Upper lobe of left lung (tissue), 6 donors: ENCODE measurements around the gene FOCAD. TPM values are rescaled to one million over a fixed set of nuclear protein-coding genes. Genes with fewer than 3 reads are reported as not detected.

ENCODE experiments used
- ATAC-seq, 2 donors: fragments of 200-7000 bp; cut with Tn5 transposase; one replicate each; pipeline ENCODE4 v1.9.1; 2022; ENCODE audit warnings: mild to moderate bottlenecking in 2 of 2, moderate library complexity in 2 of 2; ENCODE audit not compliant: low FRiP score in 2 of 2
- DNase-seq, 2 donors: peaks; one replicate each; pipeline ENCODE4 v3.0.0-alpha.2; 2019 to 2020
- H3K27ac ChIP-seq, 4 donors: fragments of 200-600 bp; sonication (generic); one replicate each; pipeline ENCODE4 v1.5.1; 2016 to 2019
- H3K27me3 ChIP-seq, 4 donors: fragments of 200-600 bp; sonication (generic); one replicate each; pipeline ENCODE4 v1.5.1; 2017 to 2019
- H3K36me3 ChIP-seq, 4 donors: fragments of 200-600 bp; sonication (generic); one replicate each; pipeline ENCODE4 v1.5.1; 2016 to 2019
- H3K4me1 ChIP-seq, 4 donors: fragments of 200-600 bp; sonication (generic); one replicate each; pipeline ENCODE4 v1.5.1; 2018 to 2019
- H3K4me3 ChIP-seq, 4 donors: fragments of 200-600 bp; sonication (generic); one replicate each; pipeline ENCODE4 v1.5.1; 2017 to 2019; ENCODE audit warnings: mild to moderate bottlenecking in 2 of 4, moderate library complexity in 1 of 4
- H3K9me3 ChIP-seq, 4 donors: fragments of 200-600 bp; sonication (generic); one replicate each; pipeline ENCODE4 v1.5.1; 2018 to 2019
- EP300 ChIP-seq, 4 donors: sonication (generic); formaldehyde crosslinking; IDR thresholded peaks; one replicate each; pipeline ENCODE4 v1.5.1; 2017; ENCODE audit warnings: antibody characterized with exemption in 4 of 4, control low read depth in 2 of 4
- POLR2A ChIP-seq, 4 donors: fragments of 450-650 bp; IDR thresholded peaks; one replicate each; pipeline ENCODE4 v1.5.1; 2016 to 2017; ENCODE audit warnings: antibody characterized with exemption in 4 of 4, mild to moderate bottlenecking in 2 of 4
- POLR2AphosphoS5 ChIP-seq, 2 donors: sonication (generic); formaldehyde crosslinking; IDR thresholded peaks; one replicate each; pipeline ENCODE4 v1.5.1; 2017; ENCODE audit warnings: antibody characterized with exemption in 2 of 2
- WGBS, 2 donors: methylation state at CpG; one replicate each; pipeline ENCODE4 v1.1.5; 2017 to 2018; 5-methylcytosine and 5-hydroxymethylcytosine counted together
- total RNA-seq, 6 donors: library from RNA; depleted of rRNA in 4 of 6; stranded (reverse); fragments of >200 nt in 4 of 6; gene quantifications; one replicate each; pipeline versions ENCODE4 v1.1.0 to v1.2.1, GENCODE V29; 2016 to 2021
- TF ChIP-seq, protein P1 (sequence below), 6 experiments: fragments of 450-650 bp in 4 of 6; fragments of 200-600 bp in 2 of 6; sonication (generic) in 2 of 6; IDR thresholded peaks; one replicate each; pipeline ENCODE4 v1.5.1; 2016 to 2019; ENCODE audit warnings: antibody characterized with exemption in 6 of 6
- donor health status: DM: no; HTN: no; CAD: no; lungs with moderate emphysema.
- donor health status: DM: no; HTN: yes; CAD: no; lungs with severe emphysema.

The FOCAD gene
- total RNA-seq, 6 donors from 2014 or later, result 21.0 to 83.8 (median 28.3) TPM

DNA sequence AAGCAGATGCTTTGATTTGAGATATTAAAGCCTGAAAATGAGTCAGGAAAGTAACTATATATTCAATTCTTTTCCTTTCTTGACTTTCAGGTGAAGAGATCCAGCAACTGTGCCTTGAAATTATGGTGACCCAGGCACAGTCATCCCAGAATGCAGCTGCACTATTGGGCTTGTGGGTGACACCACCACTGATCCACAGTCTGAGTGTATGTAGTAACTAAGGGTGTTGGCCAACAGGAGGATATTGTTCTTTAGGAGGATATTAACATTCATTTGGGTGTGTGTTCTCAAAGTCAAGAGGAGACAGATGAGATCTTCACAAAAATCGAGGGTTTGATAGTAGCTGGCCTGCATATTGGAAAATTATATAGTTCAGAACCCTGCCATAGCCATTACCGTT, 294.2 kb downstream of the FOCAD start:
- DNase-seq, result no peak
- Histone ChIP-seq H3K27ac (no peak overlapping the region), H3K4me3 (no peak overlapping the region), H3K4me1 (peaks cover 10 to 24% (median 17%) of the 10 kb centered on the region in 4 donors), H3K9me3 (no peaks in the 10 kb centered on the region), H3K36me3 (peaks cover 0 to 9% (median 6%) of the 10 kb centered on the region in 4 donors), H3K27me3 (no peaks in the 10 kb centered on the region)
- ATAC-seq, result no peak
- WGBS, 2 donors, result 80 to 81% methylated on average over 2 of the region's 2 CpGs
- TF ChIP-seq EP300 (IDR thresholded peaks at IDR 0.05) (no peak), POLR2AphosphoS5 (IDR thresholded peaks at IDR 0.05) (no peak), POLR2A (IDR thresholded peaks at IDR 0.05) (no peak)
- TF ChIP-seq, protein P1, sequence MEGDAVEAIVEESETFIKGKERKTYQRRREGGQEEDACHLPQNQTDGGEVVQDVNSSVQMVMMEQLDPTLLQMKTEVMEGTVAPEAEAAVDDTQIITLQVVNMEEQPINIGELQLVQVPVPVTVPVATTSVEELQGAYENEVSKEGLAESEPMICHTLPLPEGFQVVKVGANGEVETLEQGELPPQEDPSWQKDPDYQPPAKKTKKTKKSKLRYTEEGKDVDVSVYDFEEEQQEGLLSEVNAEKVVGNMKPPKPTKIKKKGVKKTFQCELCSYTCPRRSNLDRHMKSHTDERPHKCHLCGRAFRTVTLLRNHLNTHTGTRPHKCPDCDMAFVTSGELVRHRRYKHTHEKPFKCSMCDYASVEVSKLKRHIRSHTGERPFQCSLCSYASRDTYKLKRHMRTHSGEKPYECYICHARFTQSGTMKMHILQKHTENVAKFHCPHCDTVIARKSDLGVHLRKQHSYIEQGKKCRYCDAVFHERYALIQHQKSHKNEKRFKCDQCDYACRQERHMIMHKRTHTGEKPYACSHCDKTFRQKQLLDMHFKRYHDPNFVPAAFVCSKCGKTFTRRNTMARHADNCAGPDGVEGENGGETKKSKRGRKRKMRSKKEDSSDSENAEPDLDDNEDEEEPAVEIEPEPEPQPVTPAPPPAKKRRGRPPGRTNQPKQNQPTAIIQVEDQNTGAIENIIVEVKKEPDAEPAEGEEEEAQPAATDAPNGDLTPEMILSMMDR (IDR thresholded peaks at IDR 0.05), result no peak

DNA sequence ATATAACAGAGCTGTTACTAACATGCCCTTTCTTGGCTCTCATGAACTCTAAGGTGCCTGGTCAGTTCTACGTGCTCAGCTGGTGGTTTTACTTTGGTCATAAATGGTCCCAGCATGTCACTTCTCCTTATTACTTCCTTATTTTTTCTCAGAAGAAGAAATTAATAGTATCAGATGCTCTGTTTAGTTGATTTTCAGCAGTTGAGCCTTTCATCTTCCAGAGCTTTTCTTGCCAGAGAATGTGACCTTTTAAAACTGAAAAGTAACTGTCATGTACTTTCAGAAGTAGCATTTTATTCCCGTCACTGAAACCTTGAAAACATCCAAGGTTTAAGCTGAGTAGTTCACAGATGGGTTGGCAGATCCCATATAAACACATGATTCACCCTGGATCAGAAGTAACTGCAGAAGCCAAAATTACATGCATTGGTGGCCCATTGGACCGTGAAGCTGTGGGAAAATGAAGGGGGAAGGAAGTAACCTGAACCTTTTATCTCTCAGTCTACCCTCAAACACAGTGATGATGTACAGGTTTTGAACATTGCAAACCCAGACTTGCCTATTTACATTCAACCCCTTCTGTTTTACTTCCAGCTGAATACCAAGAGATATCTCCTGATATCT, 296.9 kb downstream of the FOCAD start:
- Histone ChIP-seq H3K27me3 (no peaks in the 10 kb centered on the region), H3K4me1 (peaks cover 16 to 24% (median 19%) of the 10 kb centered on the region in 4 donors), H3K4me3 (no peak overlapping the region), H3K9me3 (no peaks in the 10 kb centered on the region), H3K27ac (peak overlapping the region; percentile 34 to 72 (median 47)), H3K36me3 (peaks cover 0 to 9% (median 7%) of the 10 kb centered on the region in 4 donors)
- 36 to 48% methylated on average over 3 of the region's 3 CpGs for WGBS, 2 donors
- ATAC-seq (peak in 1 of 2 donors; percentile 74), DNase-seq (no peak)
- TF ChIP-seq POLR2AphosphoS5 (IDR thresholded peaks at IDR 0.05), result no peak
- TF ChIP-seq EP300 (IDR thresholded peaks at IDR 0.05), result no peak
- no peak for TF ChIP-seq POLR2A (IDR thresholded peaks at IDR 0.05)
- TF ChIP-seq, protein P1 (IDR thresholded peaks at IDR 0.05), result no peak

DNA sequence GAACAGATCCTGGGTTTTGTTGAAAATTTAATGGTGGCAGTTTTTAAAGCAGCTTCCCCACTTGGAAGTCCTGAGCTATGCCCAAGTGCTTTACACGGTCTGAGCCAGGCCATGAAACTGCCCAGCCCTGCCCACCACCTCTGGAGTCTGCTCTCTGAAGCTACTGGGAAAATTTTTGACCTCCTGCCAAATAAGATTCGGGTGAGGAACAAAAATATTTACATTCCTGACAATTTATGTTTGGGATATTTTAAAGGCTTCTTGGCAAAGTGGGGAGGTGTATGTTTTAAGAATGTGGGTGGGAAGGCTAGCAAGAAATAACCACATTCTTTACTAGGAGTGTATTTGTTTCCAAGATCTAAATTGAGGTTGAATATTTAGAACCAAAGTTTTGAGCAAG, 297.4 kb downstream of the FOCAD start:
- 21 to 41% methylated on average over 2 of the region's 2 CpGs for WGBS, 2 donors
- Histone ChIP-seq H3K4me1 (peaks cover 16 to 24% (median 19%) of the 10 kb centered on the region in 4 donors), H3K36me3 (peaks cover 0 to 11% (median 6%) of the 10 kb centered on the region in 4 donors), H3K27ac (peak overlapping the region; percentile 34 to 72 (median 47)), H3K4me3 (no peak overlapping the region), H3K27me3 (no peaks in the 10 kb centered on the region), H3K9me3 (no peaks in the 10 kb centered on the region)
- TF ChIP-seq POLR2A (IDR thresholded peaks at IDR 0.05) (no peak), POLR2AphosphoS5 (IDR thresholded peaks at IDR 0.05) (no peak), EP300 (IDR thresholded peaks at IDR 0.05) (no peak)
- TF ChIP-seq, protein P1 (IDR thresholded peaks at IDR 0.05), result no peak
- ATAC-seq (peak in 1 of 2 donors; percentile 70), DNase-seq (no peak)

DNA sequence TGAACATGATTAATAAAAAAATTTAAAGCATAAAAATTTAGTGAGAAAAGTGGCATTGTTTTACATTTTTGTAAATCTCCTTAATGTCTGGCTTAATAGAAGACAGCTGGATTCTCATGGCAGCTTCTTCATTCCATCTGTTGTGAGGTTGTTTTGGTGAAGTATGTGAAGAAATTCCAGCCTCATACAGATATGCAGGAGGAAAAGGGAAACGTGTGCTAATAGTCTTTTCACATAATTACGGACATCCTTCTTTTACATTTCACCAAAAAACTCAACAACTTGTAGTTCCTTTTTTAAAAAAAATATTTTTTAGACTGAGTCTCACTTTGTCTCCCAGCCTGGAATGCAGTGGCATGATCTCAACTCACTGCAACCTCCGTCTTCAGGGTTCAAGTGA, 300.4 kb downstream of the FOCAD start:
- TF ChIP-seq, protein P1 (IDR thresholded peaks at IDR 0.05), result no peak
- no peak for TF ChIP-seq POLR2A (IDR thresholded peaks at IDR 0.05)
- TF ChIP-seq EP300 (IDR thresholded peaks at IDR 0.05), result no peak
- TF ChIP-seq POLR2AphosphoS5 (IDR thresholded peaks at IDR 0.05), result no peak
- H3K27me3 ChIP-seq, result no peaks in the 10 kb centered on the region
- DNase-seq (no peak), ATAC-seq (no peak)
- no peak overlapping the region for H3K4me3 ChIP-seq
- 49 to 59% methylated on average over 3 of the region's 3 CpGs for WGBS, 2 donors
- no peaks in the 10 kb centered on the region for H3K9me3 ChIP-seq
- H3K27ac ChIP-seq, result peak overlapping the region in 3 of 4 donors; percentile 3 to 60 (median 35)
- peaks cover 0 to 9% (median 0%) of the 10 kb centered on the region in 4 donors for H3K36me3 ChIP-seq
- peaks cover 20 to 26% (median 25%) of the 10 kb centered on the region in 4 donors for H3K4me1 ChIP-seq
